Keratinocyte (primary cell): Measurements from ENCODE around the gene C5. TPM values are rescaled to one million over a fixed set of nuclear protein-coding genes. Genes with fewer than 3 reads are reported as not detected.

Experiments
- DNase-seq: peaks from one replicate; pipeline ENCODE4 v3.0.0-alpha.2; 2011; ENCODE audit warnings: low read depth, missing footprints, low spot score
- FAIRE-seq: peaks from 2 replicates; lab custom pipeline; 2011; peaks lifted over from hg19 to GRCh38; lab: Jason Lieb, UNC
- H2AFZ ChIP-seq: 2 replicates; pipeline ENCODE4 v1.6.0; 2012; ENCODE audit warnings: low read length, control low read depth, inconsistent platforms; ENCODE audit not compliant: control insufficient read depth
- H3K27ac ChIP-seq: 2 replicates; pipeline ENCODE4 v1.5.1; 2011; ENCODE audit warnings: low read length; ENCODE audit not compliant: control insufficient read depth, insufficient read depth
- H3K27me3 ChIP-seq: 3 replicates; pipeline ENCODE4 v1.6.0; 2011; ENCODE audit warnings: low read length; ENCODE audit not compliant: control insufficient read depth, insufficient read depth; ENCODE audit errors: extremely low read depth
- H3K36me3 ChIP-seq, 2 experiments: 2 replicates in 1 of 2; 3 replicates in 1 of 2; pipeline ENCODE4 v1.5.1; 2011; ENCODE audit warnings: low read length in 2 of 2, mild to moderate bottlenecking in 1 of 2; ENCODE audit not compliant: control insufficient read depth in 2 of 2, insufficient read depth in 2 of 2; ENCODE audit errors: extremely low read depth in 1 of 2
- H3K4me1 ChIP-seq: 3 replicates; pipeline ENCODE4 v1.5.1; 2011; ENCODE audit warnings: low read length; ENCODE audit not compliant: control insufficient read depth, insufficient read depth; ENCODE audit errors: extremely low read depth
- H3K4me2 ChIP-seq: 3 replicates; pipeline ENCODE4 v1.6.0; 2011; ENCODE audit warnings: low read depth, low read length; ENCODE audit not compliant: control insufficient read depth, insufficient read depth; ENCODE audit errors: extremely low read depth
- H3K4me3 ChIP-seq, 3 experiments: fragments of 200-600 bp in 1 of 3; sonication (generic) in 1 of 3; 2 replicates in 2 of 3; 3 replicates in 1 of 3; pipeline ENCODE4 v1.5.1; 2011 to 2016; ENCODE audit warnings: low read length in 3 of 3, mild to moderate bottlenecking in 3 of 3, control low read depth in 2 of 3, inconsistent platforms in 1 of 3, low read depth in 1 of 3, mixed read lengths in 1 of 3, mixed run types in 1 of 3, moderate library complexity in 1 of 3; ENCODE audit not compliant: control insufficient read depth in 2 of 3, insufficient read depth in 2 of 3; ENCODE audit errors: extremely low read depth in 1 of 3
- H3K79me2 ChIP-seq: 2 replicates; pipeline ENCODE4 v1.6.0; 2012; ENCODE audit warnings: low read length; ENCODE audit not compliant: control insufficient read depth, insufficient read depth
- H3K9ac ChIP-seq: 3 replicates; pipeline ENCODE4 v1.6.0; 2011; ENCODE audit warnings: low read length; ENCODE audit not compliant: control insufficient read depth, insufficient read depth; ENCODE audit errors: extremely low read depth
- H3K9me1 ChIP-seq: 3 replicates; pipeline ENCODE4 v1.6.0; 2011; ENCODE audit warnings: low read length; ENCODE audit not compliant: control insufficient read depth, insufficient read depth; ENCODE audit errors: extremely low read depth
- H3K9me3 ChIP-seq: 2 replicates; pipeline ENCODE4 v1.5.1; 2012; ENCODE audit warnings: low read depth, low read length; ENCODE audit not compliant: control insufficient read depth
- H4K20me1 ChIP-seq: 3 replicates; pipeline ENCODE4 v1.6.0; 2011; ENCODE audit warnings: low read length; ENCODE audit not compliant: control insufficient read depth, insufficient read depth; ENCODE audit errors: extremely low read depth
- CTCF ChIP-seq, 3 experiments: IDR thresholded peaks in 1 of 3; conservative IDR thresholded peaks in 1 of 3; optimal IDR thresholded peaks in 1 of 3; 2 replicates in 2 of 3; 3 replicates in 1 of 3; pipeline versions ENCODE3 to v1.5.1; 2011; ENCODE audit warnings: low read length in 3 of 3, mild to moderate bottlenecking in 3 of 3, moderate library complexity in 2 of 3, control low read depth in 1 of 3, inconsistent platforms in 1 of 3; ENCODE audit not compliant: insufficient read depth in 2 of 3; ENCODE audit errors: extremely low read depth in 1 of 3
- EZH2 ChIP-seq: IDR thresholded peaks from one replicate; pipeline ENCODE4 v1.6.1; 2012; ENCODE audit warnings: inconsistent platforms, mild to moderate bottlenecking, low read length, moderate library complexity
- dilution Hi-C: fragments of 300-500 bp; cut with MboI; formaldehyde crosslinking; loops from one replicate; pipeline ENCODE4 v1.7.0; 2020; ENCODE audit warnings: low sequenced_read_pairs; ENCODE audit not compliant: extremely low pct_ligation_motif_present
- polyA plus RNA-seq, 5 experiments: library from polyadenylated mRNA; depleted of rRNA in 3 of 5; stranded (reverse) in 3 of 5; stranded (forward) in 1 of 5; unstranded in 1 of 5; fragments of >200 nt; gene quantifications; 1 replicate in 1 of 5; 2 replicates in 3 of 5; 3 replicates in 1 of 5; pipeline versions ENCODE4 v1.2.1 to v1.2.3, GENCODE V29; 2011 to 2012; ENCODE audit warnings: missing spikeins in 2 of 5, low read depth in 1 of 5, low replicate concordance in 1 of 5

The C5 gene
- polyA plus RNA-seq, 1 donor (not counting 4 experiments of a cell fraction or from before 2014, with no cell fraction given) = 0.76 TPM

GRCh38 chr9:120979797-120980196 lies 70.3 kb downstream of the C5 start:
- Histone ChIP-seq H3K9me1 (no peaks in the 10 kb centered on the region), H3K79me2 (no peaks in the 10 kb centered on the region), H3K9me3 (no peaks in the 10 kb centered on the region), H4K20me1 (no peaks in the 10 kb centered on the region), H3K27me3 (no peaks in the 10 kb centered on the region), H3K9ac (no peak overlapping the region), H3K27ac (no peak overlapping the region), H3K4me2 (no peak overlapping the region), H2AFZ (no peak overlapping the region), H3K36me3 (no peaks in the 10 kb centered on the region), H3K4me3 (no peak overlapping the region), H3K4me1 (peaks cover 4% of the 10 kb centered on the region)
- DNase-seq (no peak), FAIRE-seq (no peak)
- dilution Hi-C loops = no loop called here
- TF ChIP-seq CTCF (optimal IDR thresholded peaks at IDR 0.05 in 1 of 3, IDR thresholded peaks at IDR 0.05 in 1 of 3, conservative IDR thresholded peaks at IDR 0.05 in 1 of 3; ENCODE audit: extremely low read depth in 1 of 3, insufficient read depth in 2 of 3, low read length in 3 of 3) (no peak), EZH2 (no peak)

GRCh38 chr9:120978987-120979386 lies 71.1 kb downstream of the C5 start:
- no peak overlapping the region for H3K4me2 ChIP-seq
- H3K9me3 ChIP-seq = no peaks in the 10 kb centered on the region
- TF ChIP-seq CTCF (optimal IDR thresholded peaks at IDR 0.05 in 1 of 3, IDR thresholded peaks at IDR 0.05 in 1 of 3, conservative IDR thresholded peaks at IDR 0.05 in 1 of 3; ENCODE audit: extremely low read depth in 1 of 3, insufficient read depth in 2 of 3, low read length in 3 of 3) (no peak), EZH2 (no peak)
- H2AFZ ChIP-seq = no peak overlapping the region
- no peak for FAIRE-seq
- H3K79me2 ChIP-seq = no peaks in the 10 kb centered on the region
- peaks cover 4% of the 10 kb centered on the region for H3K4me1 ChIP-seq
- H3K4me3 ChIP-seq = no peak overlapping the region
- no peaks in the 10 kb centered on the region for H4K20me1 ChIP-seq
- no peak for DNase-seq
- H3K27me3 ChIP-seq = no peaks in the 10 kb centered on the region
- no peaks in the 10 kb centered on the region for H3K9me1 ChIP-seq
- no peaks in the 10 kb centered on the region for H3K36me3 ChIP-seq
- H3K9ac ChIP-seq = no peak overlapping the region
- no peak overlapping the region for H3K27ac ChIP-seq
- dilution Hi-C loops = no loop called here
